Mesenchymal stem cell (in vitro differentiated cells and primary cell): ENCODE results near the gene CNOT8.
"Not testable (repeated sequence)": the region's sequence is repeated elsewhere in the genome, so short reads cannot be mapped to it uniquely, and the experiment has no call there.

Experiments used
- DNase-seq: peaks from one replicate; pipeline ENCODE4 v3.0.0-alpha.2; 2013
- H2AFZ ChIP-seq: one replicate; pipeline ENCODE4 v1.6.1; 2013; ENCODE audit warnings: low read depth, mild to moderate bottlenecking, control low read depth, inconsistent platforms, low read length, moderate library complexity
- H2AK5ac ChIP-seq: 2 replicates; pipeline ENCODE4 v1.6.1; 2013; ENCODE audit warnings: low read length, moderate library complexity, mild to moderate bottlenecking, inconsistent platforms; ENCODE audit not compliant: severe bottlenecking
- H2BK120ac ChIP-seq: one replicate; pipeline ENCODE4 v1.6.1; 2013; ENCODE audit warnings: low read depth, mild to moderate bottlenecking, inconsistent platforms, low read length, moderate library complexity
- H2BK12ac ChIP-seq, 2 experiments: one replicate each; pipeline ENCODE4 v1.6.1; 2013; ENCODE audit warnings: inconsistent platforms in 2 of 2, low read length in 2 of 2, mild to moderate bottlenecking in 2 of 2, moderate library complexity in 2 of 2, control low read depth in 1 of 2
- H2BK15ac ChIP-seq: one replicate; pipeline ENCODE4 v1.6.1; 2013; ENCODE audit warnings: mild to moderate bottlenecking, low read depth, inconsistent platforms; ENCODE audit not compliant: poor library complexity, severe bottlenecking
- H2BK5ac ChIP-seq: 2 replicates; pipeline ENCODE4 v1.6.1; 2013; ENCODE audit warnings: low read depth, mild to moderate bottlenecking, low read length, control low read depth, inconsistent platforms; ENCODE audit not compliant: poor library complexity, severe bottlenecking
- H3K14ac ChIP-seq, 2 experiments: one replicate each; pipeline ENCODE4 v1.6.1; 2013; ENCODE audit warnings: inconsistent platforms in 2 of 2, low read length in 2 of 2, control low read depth in 1 of 2, mild to moderate bottlenecking in 1 of 2, moderate library complexity in 1 of 2
- H3K18ac ChIP-seq, 2 experiments: one replicate each; pipeline ENCODE4 v1.6.1; 2013; ENCODE audit warnings: inconsistent platforms in 2 of 2, low read length in 2 of 2, control low read depth in 1 of 2, low read depth in 1 of 2, mild to moderate bottlenecking in 1 of 2
- H3K23ac ChIP-seq, 2 experiments: one replicate each; pipeline ENCODE4 v1.6.1; 2013; ENCODE audit warnings: inconsistent platforms in 2 of 2, low read length in 2 of 2, mild to moderate bottlenecking in 2 of 2, moderate library complexity in 2 of 2, control low read depth in 1 of 2
- H3K27ac ChIP-seq: 2 replicates; pipeline ENCODE4 v1.5.1; 2013; ENCODE audit warnings: mild to moderate bottlenecking, moderate library complexity, low read length, control low read depth, inconsistent platforms; ENCODE audit not compliant: poor library complexity, severe bottlenecking
- H3K27me3 ChIP-seq, 2 experiments: 2 replicates each; pipeline versions ENCODE4 v1.6.1 to v1.7.0; 2013; ENCODE audit warnings: low read length in 2 of 2, mild to moderate bottlenecking in 2 of 2, moderate library complexity in 2 of 2, control low read depth in 1 of 2, inconsistent platforms in 1 of 2; ENCODE audit not compliant: control insufficient read depth in 1 of 2, insufficient read depth in 1 of 2
- H3K36me3 ChIP-seq, 2 experiments: 2 replicates each; pipeline versions ENCODE4 v1.6.1 to v1.7.0; 2013; ENCODE audit warnings: low read length in 2 of 2, control low read depth in 1 of 2, inconsistent platforms in 1 of 2, low read depth in 1 of 2, mild to moderate bottlenecking in 1 of 2; ENCODE audit not compliant: insufficient read depth in 2 of 2, control insufficient read depth in 1 of 2
- H3K4ac ChIP-seq, 2 experiments: one replicate each; pipeline ENCODE4 v1.6.1; 2013; ENCODE audit warnings: inconsistent platforms in 2 of 2, low read length in 2 of 2, mild to moderate bottlenecking in 2 of 2, moderate library complexity in 2 of 2, control low read depth in 1 of 2, low read depth in 1 of 2
- H3K4me1 ChIP-seq: 2 replicates; pipeline ENCODE4 v1.6.1; 2013; ENCODE audit warnings: low read depth, low read length, control low read depth; ENCODE audit not compliant: control insufficient read depth, insufficient read depth
- H3K4me2 ChIP-seq: 2 replicates; pipeline ENCODE4 v1.6.1; 2013; ENCODE audit warnings: low read length, mild to moderate bottlenecking, inconsistent platforms; ENCODE audit not compliant: poor library complexity, severe bottlenecking
- H3K4me3 ChIP-seq, 2 experiments: 2 replicates each; pipeline versions ENCODE4 v1.5.1 to v1.7.0; 2013; ENCODE audit warnings: low read length in 2 of 2, mild to moderate bottlenecking in 2 of 2, control low read depth in 1 of 2, low read depth in 1 of 2; ENCODE audit not compliant: insufficient read depth in 1 of 2
- H3K79me1 ChIP-seq: replicated peaks from 2 replicates; pipeline ENCODE4 v1.6.1; 2013; ENCODE audit warnings: mild to moderate bottlenecking, control low read depth, low read length, inconsistent platforms; ENCODE audit not compliant: poor library complexity, severe bottlenecking
- H3K9ac ChIP-seq: 2 replicates; pipeline ENCODE4 v1.7.0; 2013; ENCODE audit warnings: mild to moderate bottlenecking, low read length, moderate library complexity
- H3K9me3 ChIP-seq: 2 replicates; pipeline ENCODE4 v1.7.0; 2013; ENCODE audit warnings: mild to moderate bottlenecking, low read length; ENCODE audit not compliant: control insufficient read depth
- H4K8ac ChIP-seq: one replicate; pipeline ENCODE4 v1.6.1; 2013; ENCODE audit warnings: inconsistent platforms, mild to moderate bottlenecking, low read length, moderate library complexity
- H4K91ac ChIP-seq: one replicate; pipeline ENCODE4 v1.6.1; 2013; ENCODE audit warnings: mild to moderate bottlenecking, low read length, inconsistent platforms
- WGBS: methylation state at CpG from one replicate; pipeline ENCODE4 v1.1.7; 2013; ENCODE audit warnings: mixed read lengths; 5-methylcytosine and 5-hydroxymethylcytosine counted together

CNOT8 gene

DNA sequence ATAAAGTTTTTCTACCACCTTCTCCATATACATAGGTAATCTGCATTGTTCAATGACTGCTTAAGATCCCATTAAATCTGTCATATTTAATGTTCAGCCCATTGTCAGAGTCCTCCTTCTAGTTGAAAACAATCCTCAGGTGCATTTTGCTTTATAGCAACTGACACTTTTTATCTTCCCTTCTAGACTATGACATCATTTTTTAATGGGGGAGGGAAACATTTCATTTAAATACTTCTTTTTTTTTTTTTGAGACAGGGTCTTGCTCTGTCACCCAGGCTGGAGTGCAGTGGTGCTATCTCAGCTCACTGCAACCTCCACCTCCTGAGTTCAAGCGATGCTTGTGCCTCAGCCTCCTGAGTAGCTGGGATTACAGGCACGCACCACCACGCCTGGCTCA lies 25.6 kb upstream of the CNOT8 start:
- not testable (repeated sequence) for H2BK5ac ChIP-seq, H3K14ac ChIP-seq, H4K8ac ChIP-seq, H3K27me3 ChIP-seq, H4K91ac ChIP-seq, H2BK15ac ChIP-seq, H3K4ac ChIP-seq, H3K18ac ChIP-seq, H2BK12ac ChIP-seq, H2AK5ac ChIP-seq, H3K23ac ChIP-seq, DNase-seq, H3K27ac ChIP-seq, H2BK120ac ChIP-seq, H2AFZ ChIP-seq, H3K9ac ChIP-seq, H3K79me1 ChIP-seq, H3K9me3 ChIP-seq, H3K4me2 ChIP-seq, H3K4me3 ChIP-seq, H3K4me1 ChIP-seq
- peaks cover 32 to 61% of the 10 kb centered on the region in 2 experiments for H3K36me3 ChIP-seq
- 96% methylated on average over 3 of the region's 3 CpGs for WGBS

DNA sequence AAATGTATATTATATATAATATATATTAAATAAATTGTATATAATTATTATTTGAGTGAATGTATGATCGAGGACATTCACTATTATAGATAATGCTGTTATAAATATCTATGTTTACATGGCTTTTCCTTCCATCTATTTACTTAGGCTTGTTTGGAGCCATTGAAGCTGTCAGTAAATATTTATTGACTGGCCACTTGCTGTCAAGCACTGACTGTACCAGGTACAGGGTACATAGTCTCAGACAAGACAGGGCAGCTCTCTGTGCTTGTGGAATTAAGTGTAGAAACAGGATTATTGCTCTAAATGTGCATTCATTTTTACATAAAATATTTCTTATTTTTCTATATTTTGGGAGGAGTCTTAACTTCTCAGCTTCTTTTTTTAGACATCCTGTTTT lies 24.4 kb upstream of the CNOT8 start:
- Histone ChIP-seq H3K18ac (no peak overlapping the region), H2BK12ac (no peak overlapping the region), H3K23ac (no peak overlapping the region), H3K9ac (no peak overlapping the region), H3K9me3 (no peaks in the 10 kb centered on the region), H3K27ac (no peak overlapping the region), H3K27me3 (no peaks in the 10 kb centered on the region), H3K4ac (no peak overlapping the region), H2AK5ac (no peak overlapping the region), H3K14ac (no peak overlapping the region), H3K36me3 (peaks cover 33 to 61% of the 10 kb centered on the region in 2 experiments), H2BK5ac (no peak overlapping the region), H4K8ac (no peak overlapping the region), H3K4me1 (peaks cover 7% of the 10 kb centered on the region), H3K4me2 (no peak overlapping the region), H2BK120ac (no peak overlapping the region), H2BK15ac (no peak overlapping the region), H3K79me1 (peaks cover 6% of the 10 kb centered on the region), H3K4me3 (no peak overlapping the region), H2AFZ (no peak overlapping the region), H4K91ac (no peak overlapping the region)
- WGBS, result no CpG with 5 or more reads among the region's 1 CpG
- no peak for DNase-seq

DNA sequence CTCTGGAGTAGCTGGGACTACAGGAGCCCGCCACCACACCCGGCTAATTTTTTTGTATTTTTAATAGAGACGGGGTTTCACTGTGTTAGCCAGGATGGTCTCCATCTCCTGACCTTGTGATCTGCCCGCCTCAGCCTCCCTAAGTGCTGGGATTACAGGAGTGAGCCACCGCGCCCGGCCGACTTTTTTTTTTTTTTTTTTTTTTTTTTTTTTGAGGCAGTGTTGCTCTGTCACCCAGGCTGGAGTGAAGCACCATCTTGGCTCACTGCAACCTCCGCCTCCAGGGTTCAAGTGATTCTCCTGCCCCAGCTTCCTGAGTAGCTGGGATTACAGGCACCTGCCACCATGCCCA lies 22.8 kb upstream of the CNOT8 start:
- not testable (repeated sequence) for H3K27me3 ChIP-seq, H3K4ac ChIP-seq, H2BK15ac ChIP-seq, H3K14ac ChIP-seq, H3K4me1 ChIP-seq, H3K23ac ChIP-seq, H2AFZ ChIP-seq, DNase-seq, H3K4me3 ChIP-seq, H3K9me3 ChIP-seq, H2AK5ac ChIP-seq, H2BK12ac ChIP-seq, H3K9ac ChIP-seq, H3K18ac ChIP-seq, H2BK120ac ChIP-seq, H4K91ac ChIP-seq, H3K79me1 ChIP-seq, H3K4me2 ChIP-seq, H4K8ac ChIP-seq, H3K27ac ChIP-seq, H2BK5ac ChIP-seq
- WGBS, result 98% methylated on average over 9 of the region's 9 CpGs
- peaks cover 20 to 49% of the 10 kb centered on the region in 2 experiments for H3K36me3 ChIP-seq

DNA sequence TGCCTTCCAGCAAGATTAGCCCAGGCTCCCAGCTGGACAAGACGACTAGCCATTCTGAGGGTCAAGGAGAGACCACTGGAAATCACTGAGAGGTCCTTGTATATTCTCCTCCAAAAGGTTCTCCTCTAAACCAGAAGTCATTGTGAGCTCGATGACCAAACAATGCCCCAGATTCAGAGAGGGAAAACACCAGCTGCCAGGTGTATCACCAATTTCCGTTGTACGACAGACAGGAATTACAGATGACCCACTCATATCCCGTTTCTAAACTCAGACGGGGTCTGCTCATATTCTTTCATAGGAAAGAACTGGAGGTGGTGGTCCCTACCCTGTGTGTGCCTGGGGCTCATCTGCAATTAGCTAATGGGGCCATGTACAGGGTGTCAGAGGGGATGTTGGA lies 22.2 kb upstream of the CNOT8 start:
- Histone ChIP-seq H3K4me2 (no peak overlapping the region), H2BK15ac (peak overlapping the region; percentile 74), H3K9ac (no peak overlapping the region), H2BK5ac (no peak overlapping the region), H2BK120ac (no peak overlapping the region), H3K14ac (no peak overlapping the region), H3K79me1 (peaks cover 6% of the 10 kb centered on the region), H3K4me3 (no peak overlapping the region), H3K4me1 (peaks cover 3% of the 10 kb centered on the region), H3K27me3 (no peaks in the 10 kb centered on the region), H2AK5ac (no peak overlapping the region), H4K8ac (no peak overlapping the region), H3K23ac (no peak overlapping the region), H3K36me3 (peaks cover 20 to 43% of the 10 kb centered on the region in 2 experiments), H3K9me3 (no peaks in the 10 kb centered on the region), H4K91ac (no peak overlapping the region), H2AFZ (no peak overlapping the region), H2BK12ac (no peak overlapping the region), H3K4ac (no peak overlapping the region), H3K27ac (no peak overlapping the region), H3K18ac (no peak overlapping the region)
- no peak for DNase-seq
- over 99% methylated on average over 6 of the region's 6 CpGs for WGBS
